ENCODE data around the gene FMOD. TPM values are rescaled to one million over a fixed set of nuclear protein-coding genes. Genes with fewer than 3 reads are reported as not detected.
"Not testable (repeated sequence)": the region's sequence is repeated elsewhere in the genome, so short reads cannot be mapped to it uniquely, and the experiment has no call there.

Gene FMOD
- total and polyA plus RNA-seq, 4 donors, result 159 to 353 (median 190) TPM

DNA sequence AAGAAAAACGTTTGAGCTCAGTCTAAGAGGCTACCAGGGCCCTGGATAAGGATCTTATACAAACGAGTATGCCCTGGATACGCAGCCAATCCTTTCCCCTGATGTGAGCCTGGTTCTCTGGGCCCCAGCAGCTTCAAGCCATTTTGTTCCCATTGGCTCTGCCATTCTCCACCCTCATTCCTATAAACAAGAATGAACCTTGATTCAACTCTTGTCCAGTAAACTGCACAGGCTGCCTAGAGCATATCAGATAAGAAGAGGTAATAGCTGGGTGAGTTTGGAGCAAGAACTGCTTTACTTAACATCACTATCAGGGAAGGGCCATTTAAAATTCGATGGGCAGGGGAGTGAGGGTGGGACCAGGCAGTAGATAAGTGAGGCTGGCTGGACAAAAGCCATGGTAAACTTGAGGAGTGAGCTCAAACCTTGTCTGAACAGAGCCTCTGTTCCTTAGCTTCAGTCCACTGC is 34.3 kb downstream of the FMOD start:
- Histone ChIP-seq H3K36me3 (ENCODE audit: control insufficient read depth in 1 of 2, insufficient read depth in 2 of 2, low read length in 1 of 2) (no peaks in the 10 kb centered on the region), H3K27ac (ENCODE audit: low read depth in 1 of 2, low read length in 2 of 2) (peak overlapping the region in 1 of 2 donors; percentile 55), H3K4me3 (ENCODE audit: low read length in 2 of 2) (no peak overlapping the region), H3K9me3 (ENCODE audit: control insufficient read depth, low read length) (no peaks in the 10 kb centered on the region), H3K27me3 (ENCODE audit: control insufficient read depth in 1 of 2, insufficient read depth in 2 of 2, low read length in 1 of 2) (no peaks in the 10 kb centered on the region), H3K4me1 (ENCODE audit: control insufficient read depth in 1 of 2, insufficient read depth in 2 of 2, low read length in 2 of 2) (peaks cover 0 to 4% of the 10 kb centered on the region in 2 donors)
- DNase-seq (peak in 1 of 2 donors; percentile 55), ATAC-seq (ENCODE audit: low FRiP score) (peak; percentile 74)
- intact Hi-C loops (cut with DNase I), result no loop called here
- WGBS, 2 donors, result 3 to 6% methylated on average over 4 of the region's 4 CpGs

DNA sequence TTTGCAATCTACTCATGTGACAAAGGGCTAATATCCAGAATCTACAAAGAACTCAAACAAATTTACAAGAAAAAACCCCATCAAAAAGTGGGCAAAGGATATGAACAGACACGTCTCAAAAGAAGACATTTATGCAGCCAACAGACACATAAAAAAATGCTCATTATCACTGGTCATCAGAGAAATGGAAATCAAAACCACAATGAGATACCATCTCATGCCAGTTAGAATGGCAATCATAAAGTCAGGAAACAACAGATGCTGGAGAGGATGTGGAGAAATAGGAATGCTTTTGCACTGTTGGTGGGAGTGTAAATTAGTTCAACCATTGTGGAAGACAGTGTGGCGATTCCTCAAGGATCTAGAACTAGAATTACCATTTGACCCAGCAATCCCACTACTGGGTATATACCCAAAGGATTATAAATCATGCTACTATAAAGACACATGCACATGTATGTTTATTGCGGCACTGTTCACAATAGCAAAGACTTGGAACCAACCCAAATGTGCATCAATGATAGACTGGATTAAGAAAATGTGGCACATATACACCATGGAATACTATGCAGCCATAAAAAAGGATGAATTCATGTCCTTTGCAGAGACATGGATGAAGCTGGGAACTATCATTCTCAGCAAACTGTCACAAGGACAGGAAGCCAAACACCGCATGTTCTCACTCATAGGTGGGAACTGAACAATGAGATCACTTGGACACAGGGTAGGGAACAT is 36.7 kb downstream of the FMOD start:
- H3K27me3 ChIP-seq (ENCODE audit: control insufficient read depth in 1 of 2, insufficient read depth in 2 of 2, low read length in 1 of 2); H3K4me3 ChIP-seq (ENCODE audit: low read length in 2 of 2); intact Hi-C loops (cut with DNase I); ATAC-seq (ENCODE audit: low FRiP score); H3K36me3 ChIP-seq (ENCODE audit: control insufficient read depth in 1 of 2, insufficient read depth in 2 of 2, low read length in 1 of 2); H3K4me1 ChIP-seq (ENCODE audit: control insufficient read depth in 1 of 2, insufficient read depth in 2 of 2, low read length in 2 of 2); DNase-seq; H3K9me3 ChIP-seq (ENCODE audit: control insufficient read depth, low read length); H3K27ac ChIP-seq (ENCODE audit: low read depth in 1 of 2, low read length in 2 of 2): not testable (repeated sequence)
- WGBS, 2 donors, result 95 to 97% methylated on average over 3 to 4 of the region's 4 CpGs

DNA sequence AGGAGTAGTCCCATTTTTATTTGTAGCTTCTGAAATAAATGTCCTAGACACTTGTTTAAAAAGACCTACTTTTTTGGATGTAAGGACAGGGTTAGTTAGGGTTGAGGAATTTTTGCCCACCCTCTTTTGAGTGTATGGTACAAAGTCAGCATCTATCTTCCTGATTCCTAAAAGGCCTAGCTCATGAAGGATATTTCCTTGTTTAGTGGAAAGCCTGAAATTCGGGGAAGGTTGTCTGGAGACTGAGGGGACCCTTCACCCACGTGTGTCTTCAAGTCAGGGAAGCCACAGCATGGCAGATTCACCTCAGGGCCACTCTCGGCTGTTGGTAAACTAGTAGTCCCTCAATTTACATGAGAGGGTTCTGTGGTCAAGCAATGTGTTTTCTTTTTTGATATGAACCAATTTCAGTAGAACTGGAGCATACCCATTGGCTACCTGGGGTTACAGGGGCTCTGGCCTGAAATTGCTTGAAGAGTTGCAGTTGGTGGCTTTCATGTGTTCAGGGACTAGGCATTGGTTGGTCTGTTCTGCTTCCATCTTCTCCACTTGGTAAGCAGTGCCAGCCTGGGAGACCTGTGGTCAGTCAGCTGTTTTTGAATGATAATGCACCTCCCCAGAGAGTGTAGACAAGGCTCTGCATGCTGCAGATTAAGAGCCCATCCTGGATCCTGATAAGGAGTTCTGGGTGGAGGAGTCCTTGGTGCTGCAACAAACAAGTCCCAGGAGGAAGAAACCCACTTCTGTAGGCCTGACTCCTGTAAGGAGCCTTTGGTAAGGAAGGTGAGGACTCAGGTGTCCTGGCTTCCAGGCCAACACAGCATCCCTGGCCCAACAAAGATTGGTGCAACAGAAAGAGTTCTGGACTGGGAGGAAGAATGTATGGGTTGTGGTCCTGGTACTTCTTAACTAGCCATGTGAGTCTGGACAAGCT is 39.3 kb downstream of the FMOD start:
- intact Hi-C loops (cut with DNase I), result no loop called here
- H3K36me3 ChIP-seq (ENCODE audit: control insufficient read depth in 1 of 2, insufficient read depth in 2 of 2, low read length in 1 of 2), result peaks cover 0 to 4% of the 10 kb centered on the region in 2 donors
- no peak overlapping the region for H3K4me3 ChIP-seq (ENCODE audit: low read length in 2 of 2)
- WGBS, 2 donors, result 85 to 90% methylated on average over 3 of the region's 3 CpGs
- no peak overlapping the region for H3K27ac ChIP-seq (ENCODE audit: low read depth in 1 of 2, low read length in 2 of 2)
- peaks cover 2 to 3% of the 10 kb centered on the region in 2 donors for H3K4me1 ChIP-seq (ENCODE audit: control insufficient read depth in 1 of 2, insufficient read depth in 2 of 2, low read length in 2 of 2)
- H3K9me3 ChIP-seq (ENCODE audit: control insufficient read depth, low read length), result no peaks in the 10 kb centered on the region
- H3K27me3 ChIP-seq (ENCODE audit: control insufficient read depth in 1 of 2, insufficient read depth in 2 of 2, low read length in 1 of 2), result no peaks in the 10 kb centered on the region
- DNase-seq, result no peak
- no peak for ATAC-seq (ENCODE audit: low FRiP score)

DNA sequence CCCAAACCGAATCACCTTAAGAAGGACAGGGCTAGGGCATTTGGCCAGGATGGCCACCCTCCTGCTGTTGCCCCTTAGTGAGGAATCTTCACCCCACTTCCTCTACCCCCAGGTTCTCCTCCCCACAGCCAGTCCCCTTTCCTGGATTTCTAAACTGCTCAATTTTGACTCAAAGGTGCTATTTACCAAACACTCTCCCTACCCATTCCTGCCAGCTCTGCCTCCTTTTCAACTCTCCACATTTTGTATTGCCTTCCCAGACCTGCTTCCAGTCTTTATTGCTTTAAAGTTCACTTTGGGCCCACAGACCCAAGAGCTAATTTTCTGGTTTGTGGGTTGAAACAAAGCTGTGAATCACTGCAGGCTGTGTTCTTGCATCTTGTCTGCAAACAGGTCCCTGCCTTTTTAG is 42.0 kb downstream of the FMOD start:
- Histone ChIP-seq H3K4me3 (ENCODE audit: low read length in 2 of 2) (no peak overlapping the region), H3K27ac (ENCODE audit: low read depth in 1 of 2, low read length in 2 of 2) (no peak overlapping the region), H3K9me3 (ENCODE audit: control insufficient read depth, low read length) (no peaks in the 10 kb centered on the region), H3K27me3 (ENCODE audit: control insufficient read depth in 1 of 2, insufficient read depth in 2 of 2, low read length in 1 of 2) (no peaks in the 10 kb centered on the region), H3K36me3 (ENCODE audit: control insufficient read depth in 1 of 2, insufficient read depth in 2 of 2, low read length in 1 of 2) (peaks cover 0 to 4% of the 10 kb centered on the region in 2 donors), H3K4me1 (ENCODE audit: control insufficient read depth in 1 of 2, insufficient read depth in 2 of 2, low read length in 2 of 2) (peaks cover 0 to 3% of the 10 kb centered on the region in 2 donors)
- DNase-seq (peak in 1 of 2 donors; percentile 25), ATAC-seq (ENCODE audit: low FRiP score) (no peak)
- intact Hi-C loops (cut with DNase I), result loop anchor here in 1 of 2 donors (5.0 kb wide), 1 partner anchor 37 kb away; no protein-coding TSS in a partner anchor
- 68 to 77% methylated on average over 1 of the region's 1 CpG for WGBS, 2 donors

DNA sequence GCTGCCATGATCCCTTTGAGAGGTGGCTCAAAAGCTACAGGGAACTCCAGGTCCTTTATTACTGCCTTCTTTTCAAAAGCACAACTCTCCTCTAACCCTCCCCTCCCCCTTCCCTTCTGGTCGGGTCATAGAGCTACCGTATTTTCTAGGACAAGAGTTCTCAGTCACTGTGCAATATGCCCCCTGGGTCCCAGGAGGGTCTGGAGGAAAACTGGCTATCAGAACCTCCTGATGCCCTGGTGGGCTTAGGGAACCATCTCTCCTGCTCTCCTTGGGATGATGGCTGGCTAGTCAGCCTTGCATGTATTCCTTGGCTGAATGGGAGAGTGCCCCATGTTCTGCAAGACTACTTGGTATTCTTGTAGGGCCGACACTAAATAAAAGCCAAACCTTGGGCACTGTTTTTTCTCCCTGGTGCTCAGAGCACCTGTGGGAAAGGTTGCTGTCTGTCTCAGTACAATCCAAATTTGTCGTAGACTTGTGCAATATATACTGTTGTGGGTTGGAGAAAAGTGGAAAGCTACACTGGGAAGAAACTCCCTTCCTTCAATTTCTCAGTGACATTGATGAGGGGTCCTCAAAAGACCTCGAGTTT is 42.5 kb downstream of the FMOD start:
- Histone ChIP-seq H3K36me3 (ENCODE audit: control insufficient read depth in 1 of 2, insufficient read depth in 2 of 2, low read length in 1 of 2) (peaks cover 0 to 4% of the 10 kb centered on the region in 2 donors), H3K4me1 (ENCODE audit: control insufficient read depth in 1 of 2, insufficient read depth in 2 of 2, low read length in 2 of 2) (peaks cover 0 to 3% of the 10 kb centered on the region in 2 donors), H3K27me3 (ENCODE audit: control insufficient read depth in 1 of 2, insufficient read depth in 2 of 2, low read length in 1 of 2) (no peaks in the 10 kb centered on the region), H3K9me3 (ENCODE audit: control insufficient read depth, low read length) (no peaks in the 10 kb centered on the region), H3K4me3 (ENCODE audit: low read length in 2 of 2) (no peak overlapping the region), H3K27ac (ENCODE audit: low read depth in 1 of 2, low read length in 2 of 2) (no peak overlapping the region)
- ATAC-seq (ENCODE audit: low FRiP score) (no peak), DNase-seq (peak in 1 of 2 donors; percentile 55)
- WGBS, 2 donors, result 48 to 51% methylated on average over 5 of the region's 5 CpGs
- intact Hi-C loops (cut with DNase I), result loop anchor here in 1 of 2 donors (5.0 kb wide), 1 partner anchor 36 kb away; no protein-coding TSS in a partner anchor

DNA sequence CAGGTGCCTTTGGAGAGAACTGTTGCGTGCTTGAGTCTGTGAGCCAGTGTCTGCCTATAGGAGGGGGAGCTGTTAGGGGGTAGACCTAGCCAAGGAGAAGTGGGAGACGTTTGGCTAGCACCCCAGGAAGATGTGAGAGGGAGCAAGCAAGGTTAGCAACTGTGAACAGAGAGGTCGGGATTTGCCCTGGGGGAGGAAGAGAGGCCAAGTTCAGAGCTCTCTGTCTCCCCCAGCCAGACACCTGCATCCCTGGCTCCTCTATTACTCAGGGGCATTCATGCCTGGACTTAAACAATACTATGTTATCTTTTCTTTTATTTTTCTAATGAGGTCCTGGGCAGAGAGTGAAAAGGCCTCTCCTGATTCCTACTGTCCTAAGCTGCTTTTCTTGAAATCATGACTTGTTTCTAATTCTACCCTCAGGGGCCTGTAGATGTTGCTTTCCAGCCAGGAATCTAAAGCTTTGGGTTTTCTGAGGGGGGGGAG is 43.2 kb downstream of the FMOD start:
- WGBS, 2 donors, result 27 to 35% methylated on average over 3 of the region's 3 CpGs
- H3K27ac ChIP-seq (ENCODE audit: low read depth in 1 of 2, low read length in 2 of 2), result no peak overlapping the region

DNA sequence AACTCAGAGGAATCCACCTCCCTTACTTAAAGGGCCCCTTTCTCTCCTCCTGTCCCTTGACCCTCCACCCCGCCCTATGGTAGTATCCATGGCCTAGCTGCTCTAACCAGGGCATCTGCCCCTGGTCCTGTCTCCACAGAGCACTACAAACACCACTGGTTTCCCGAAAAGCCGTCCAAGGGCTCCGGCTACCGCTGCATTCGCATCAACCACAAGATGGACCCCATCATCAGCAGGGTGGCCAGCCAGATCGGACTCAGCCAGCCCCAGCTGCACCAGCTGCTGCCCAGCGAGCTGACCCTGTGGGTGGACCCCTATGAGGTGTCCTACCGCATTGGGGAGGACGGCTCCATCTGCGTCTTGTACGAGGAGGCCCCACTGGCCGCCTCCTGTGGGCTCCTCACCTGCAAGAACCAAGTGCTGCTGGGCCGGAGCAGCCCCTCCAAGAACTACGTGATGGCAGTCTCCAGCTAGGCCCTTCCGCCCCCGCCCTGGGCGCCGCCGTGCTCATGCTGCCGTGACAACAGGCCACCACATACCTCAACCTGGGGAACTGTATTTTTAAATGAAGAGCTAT is 43.9 kb downstream of the FMOD start:
- WGBS, 2 donors, result 34 to 42% methylated on average over 21 of the region's 21 CpGs
- no peak for ATAC-seq (ENCODE audit: low FRiP score)
- Histone ChIP-seq H3K9me3 (ENCODE audit: control insufficient read depth, low read length) (no peaks in the 10 kb centered on the region), H3K4me1 (ENCODE audit: control insufficient read depth in 1 of 2, insufficient read depth in 2 of 2, low read length in 2 of 2) (peaks cover 0 to 3% of the 10 kb centered on the region in 2 donors), H3K27ac (ENCODE audit: low read depth in 1 of 2, low read length in 2 of 2) (peak overlapping the region in 1 of 2 donors; percentile 98), H3K36me3 (ENCODE audit: control insufficient read depth in 1 of 2, insufficient read depth in 2 of 2, low read length in 1 of 2) (peaks cover 0 to 4% of the 10 kb centered on the region in 2 donors), H3K27me3 (ENCODE audit: control insufficient read depth in 1 of 2, insufficient read depth in 2 of 2, low read length in 1 of 2) (no peaks in the 10 kb centered on the region), H3K4me3 (ENCODE audit: low read length in 2 of 2) (peak overlapping the region; percentile 21 to 81)
- intact Hi-C loops (cut with DNase I), result loop anchor here (2.0 to 5.0 kb wide), 2 partner anchors 28 to 35 kb away; no protein-coding TSS in a partner anchor
- DNase-seq, result peak; percentile 70 to 83

More for the DNA sequence above, 43.2 kb downstream of the FMOD start:
- ATAC-seq (ENCODE audit: low FRiP score), result no peak
- Histone ChIP-seq H3K27me3 (ENCODE audit: control insufficient read depth in 1 of 2, insufficient read depth in 2 of 2, low read length in 1 of 2) (no peaks in the 10 kb centered on the region), H3K9me3 (ENCODE audit: control insufficient read depth, low read length) (no peaks in the 10 kb centered on the region), H3K4me1 (ENCODE audit: control insufficient read depth in 1 of 2, insufficient read depth in 2 of 2, low read length in 2 of 2) (peaks cover 0 to 3% of the 10 kb centered on the region in 2 donors), H3K36me3 (ENCODE audit: control insufficient read depth in 1 of 2, insufficient read depth in 2 of 2, low read length in 1 of 2) (peaks cover 0 to 4% of the 10 kb centered on the region in 2 donors), H3K4me3 (ENCODE audit: low read length in 2 of 2) (peak overlapping the region; percentile 21 to 81)
- DNase-seq, result peak in 1 of 2 donors; percentile 42
- intact Hi-C loops (cut with DNase I), result loop anchor here (2.0 to 5.0 kb wide), 2 partner anchors 29 to 35 kb away; no protein-coding TSS in a partner anchor

Data from aorta (tissue), 5 donors.